NCI-H1092 (cell line): ENCODE data around the gene RAB7B.
A peak's percentile ranks its signal among the peaks of the same experiment; 100 is the strongest.
"Not testable (repeated sequence)": the region's sequence is repeated elsewhere in the genome, so short reads cannot be mapped to it uniquely, and the experiment has no call there.

Experiments
- DNase-seq: peaks from one replicate; lab custom pipeline; 2025; lab: John Stamatoyannopoulos, UW

The RAB7B gene

DNA sequence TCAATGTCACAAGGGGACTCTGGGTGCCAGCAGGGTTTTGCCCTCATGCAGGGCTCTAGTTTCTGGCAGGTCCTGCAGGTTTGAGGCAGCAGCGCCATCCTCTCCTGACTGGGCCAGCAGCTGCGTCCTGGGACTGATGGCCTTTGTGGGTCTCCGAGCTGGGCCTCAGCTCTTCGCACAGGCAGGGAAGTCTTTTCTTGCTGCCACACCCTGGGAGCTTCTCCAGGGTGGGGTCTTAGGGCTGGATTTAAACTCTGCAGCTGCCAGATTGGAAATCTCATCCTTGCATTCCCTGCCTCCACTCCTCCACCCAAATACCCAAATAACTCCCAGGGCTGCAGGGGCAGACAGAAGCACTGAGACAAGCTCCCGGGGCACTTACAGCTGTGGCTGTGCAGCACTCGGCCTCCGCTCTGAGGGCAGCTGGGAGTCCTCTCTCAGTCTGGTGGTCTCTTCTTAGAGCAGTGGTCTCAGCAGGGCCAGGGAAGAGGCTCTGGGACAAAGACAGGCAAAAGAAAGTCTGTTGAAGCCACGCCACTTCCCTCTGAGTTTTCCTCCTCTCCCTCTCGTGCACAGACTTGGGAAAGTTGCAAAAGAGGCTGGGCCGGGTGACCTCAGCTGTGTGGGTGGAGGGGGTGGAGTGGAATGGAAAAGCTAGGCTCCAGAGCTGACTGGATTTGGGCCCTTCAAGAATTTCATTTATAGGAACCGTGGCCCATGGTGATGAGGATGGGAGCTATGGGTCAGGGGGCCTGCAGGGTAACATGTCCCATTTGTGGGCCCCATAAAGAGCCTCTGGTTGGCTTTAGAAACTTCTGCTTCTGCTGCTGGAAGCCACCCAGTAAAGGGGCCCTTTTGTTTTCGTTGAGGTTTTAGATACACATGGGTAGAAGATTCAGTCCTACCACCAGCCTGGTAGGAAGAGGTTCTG is at the start of gene RAB7B:
TSS of gene RAB7B (minus strand) at position 525 of the 931 bp plus-strand sequence. CDS start 9,260 bp downstream, outside the sequence.
- no peak for DNase-seq

- not testable (repeated sequence) for DNase-seq
Observed at GRCh38 chr1:206052231-206052865, 49.2 kb upstream of the RAB7B start.

DNA sequence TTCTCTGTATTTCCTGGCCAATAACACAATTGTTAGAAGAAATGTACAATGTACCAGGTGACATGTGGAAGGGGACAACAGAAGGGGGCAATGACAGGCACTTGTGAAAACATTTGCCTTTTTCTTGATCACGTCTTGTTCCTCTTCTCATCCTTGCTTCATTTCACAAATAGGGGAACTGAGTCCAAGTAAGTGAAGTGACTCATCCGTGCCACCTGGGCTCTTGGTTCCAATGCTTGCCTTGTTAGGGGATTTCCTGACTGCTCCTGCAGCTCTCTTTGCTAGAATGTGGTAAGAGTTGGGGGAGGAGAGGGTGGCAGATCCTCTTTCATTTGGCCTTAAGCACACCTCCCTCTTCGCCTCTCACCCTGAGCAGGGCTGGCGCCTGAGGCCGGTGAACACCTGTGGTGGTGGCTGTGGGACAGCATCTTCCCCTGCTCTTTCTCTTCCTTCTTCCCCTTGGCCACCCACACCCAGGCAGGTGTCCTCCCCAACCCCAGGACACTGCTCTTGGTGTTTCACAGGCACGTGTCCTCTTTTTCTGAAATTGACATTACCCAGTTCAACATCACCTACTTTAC is 47.5 kb upstream of the RAB7B start:
- no peak for DNase-seq

DNA sequence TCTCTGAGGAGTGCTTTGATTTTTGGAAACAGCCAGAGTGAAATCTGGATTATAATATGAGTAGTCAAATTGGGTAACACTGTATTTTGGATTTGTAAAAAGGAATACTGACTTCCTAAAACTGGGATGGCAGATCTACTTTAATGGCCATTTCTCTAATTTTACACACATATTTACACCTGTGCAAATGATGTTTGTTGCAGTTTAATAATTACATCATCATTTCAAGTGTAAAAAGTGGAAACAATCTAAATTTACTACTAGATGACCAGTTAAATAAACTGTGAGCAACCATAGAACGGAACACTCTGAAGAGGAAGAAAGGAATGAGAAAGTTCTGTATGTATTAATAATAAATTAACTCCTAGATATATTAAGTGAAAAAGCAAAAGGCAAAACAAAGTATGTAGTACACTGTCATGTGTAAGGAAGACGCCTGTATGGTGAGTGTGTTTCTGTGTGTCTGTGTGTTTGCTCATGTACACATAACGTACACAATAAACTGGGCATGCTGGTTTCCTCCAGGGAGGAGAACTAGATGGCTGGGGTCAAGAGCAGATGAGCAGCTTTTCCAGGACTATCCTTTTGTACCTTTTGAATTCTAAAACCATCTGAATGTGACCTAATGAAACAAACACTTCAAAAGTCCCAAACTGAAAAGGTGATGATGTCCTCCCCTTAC is 46.9 kb upstream of the RAB7B start:
- DNase-seq = no peak

- DNase-seq = no peak
Observed at GRCh38 chr1:206049293-206049692, 46.1 kb upstream of the RAB7B start.

- no peak for DNase-seq
Observed at GRCh38 chr1:206048582-206048981, 45.4 kb upstream of the RAB7B start.

DNA sequence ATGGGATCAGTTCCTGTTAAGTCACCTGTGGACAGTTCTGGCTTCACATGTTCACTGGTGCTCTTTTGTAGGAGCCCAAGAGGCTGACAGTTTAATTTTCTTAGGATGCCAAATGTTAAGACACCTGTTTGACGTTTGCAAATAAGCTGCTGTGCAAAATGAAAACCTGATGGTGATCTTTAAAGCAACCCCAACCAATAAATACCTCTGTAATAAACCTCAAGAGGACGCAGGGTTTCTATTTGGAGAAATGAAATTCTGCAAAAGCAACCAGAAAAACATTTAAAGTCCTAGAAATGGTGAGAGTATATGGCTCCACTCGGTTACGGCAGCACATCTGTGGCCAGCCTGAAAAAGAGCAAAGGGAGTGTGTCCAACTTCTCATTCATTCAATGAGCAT is 44.1 kb upstream of the RAB7B start:
- DNase-seq = no peak

GRCh38 chr1:206041640-206042039 is 38.4 kb upstream of the RAB7B start:
- DNase-seq = no peak

GRCh38 chr1:206040328-206040727 is 37.1 kb upstream of the RAB7B start:
- no peak for DNase-seq

- DNase-seq = no peak
Observed at GRCh38 chr1:206039046-206039973, 36.1 kb upstream of the RAB7B start.

DNA sequence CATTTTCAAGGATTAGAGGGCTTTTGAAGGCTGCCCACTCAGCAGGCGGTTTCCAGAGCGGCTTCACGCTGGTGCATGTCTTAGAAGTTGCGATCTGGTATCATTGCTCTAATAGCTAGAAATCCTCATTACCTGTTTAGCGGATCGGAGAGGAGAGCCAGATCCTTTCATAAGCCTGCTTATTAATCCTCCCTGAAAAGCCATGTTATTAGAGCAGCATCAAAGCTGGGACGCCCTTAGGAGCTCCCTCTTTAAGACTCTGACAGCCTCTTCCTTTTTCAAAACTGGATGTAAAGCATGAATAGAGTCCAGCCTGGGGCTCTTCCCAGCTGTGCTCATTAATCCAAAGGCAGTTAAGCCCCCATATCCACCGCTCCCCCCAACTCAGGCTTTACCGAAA is 34.4 kb upstream of the RAB7B start:
- no peak for DNase-seq

DNA sequence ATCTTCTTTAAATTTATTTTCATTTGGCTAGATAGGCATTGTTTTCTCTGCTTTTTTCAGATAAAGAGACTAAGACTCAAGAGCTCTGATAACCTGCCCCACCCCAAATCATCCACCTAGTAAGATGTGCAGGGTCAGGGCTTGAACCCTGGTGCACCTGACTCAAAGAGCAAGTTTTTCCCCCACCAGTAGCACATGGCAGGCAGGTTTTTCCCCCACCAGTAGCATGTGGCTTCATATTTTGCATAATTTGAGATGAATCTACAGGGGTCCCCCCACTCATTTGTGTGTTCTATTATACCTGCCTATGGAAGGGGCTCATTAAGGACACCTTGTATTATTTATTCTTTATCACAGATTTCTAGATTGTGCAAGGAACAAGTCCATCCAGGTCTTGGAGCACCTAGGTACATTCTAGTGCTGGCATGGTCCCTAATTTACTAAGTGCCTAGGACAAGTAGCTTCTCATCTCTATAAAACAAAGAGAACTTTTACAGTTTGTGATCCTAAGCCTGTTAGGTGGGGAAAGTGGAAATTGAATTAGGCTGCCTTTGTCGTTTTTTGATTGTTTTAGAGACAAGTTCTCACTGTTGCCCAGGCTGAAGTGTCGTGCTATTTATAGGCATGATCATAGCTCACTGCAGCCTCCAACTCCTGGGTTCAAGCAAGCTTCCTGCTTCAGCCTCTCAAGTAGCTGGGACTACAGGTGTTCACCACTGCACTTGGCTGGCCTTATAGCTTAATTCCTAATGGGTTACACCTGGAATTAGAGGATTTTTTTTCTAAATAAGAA is 33.7 kb upstream of the RAB7B start:
- DNase-seq = no peak

GRCh38 chr1:206035027-206035426 is 31.8 kb upstream of the RAB7B start:
- DNase-seq = peak; percentile 33

- DNase-seq = no peak
Observed at GRCh38 chr1:206032380-206033140, 29.4 kb upstream of the RAB7B start.

GRCh38 chr1:206030714-206031113 is 27.5 kb upstream of the RAB7B start:
- DNase-seq = peak; percentile 57

DNA sequence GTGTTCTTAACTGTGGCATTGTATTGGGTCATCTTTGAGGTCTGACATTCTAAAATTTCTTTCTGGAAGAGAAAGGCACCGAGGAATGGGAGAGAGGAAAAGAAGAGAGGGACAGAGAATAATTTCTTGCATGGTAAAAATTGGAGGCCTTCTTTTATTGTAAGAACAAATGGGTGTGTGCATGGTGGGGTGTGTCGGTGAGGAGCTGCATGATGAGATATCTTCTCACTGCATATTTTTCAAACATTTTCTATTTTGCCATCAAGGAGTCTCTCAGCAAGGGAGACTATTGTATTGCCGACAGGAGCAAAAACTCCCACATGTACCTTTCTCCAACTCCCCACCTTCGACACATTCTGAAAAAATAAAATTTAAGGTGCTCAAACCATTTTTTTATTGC is 27.0 kb upstream of the RAB7B start:
- DNase-seq = no peak

GRCh38 chr1:206029484-206029883 is 26.3 kb upstream of the RAB7B start:
- no peak for DNase-seq

- no peak for DNase-seq
Observed at GRCh38 chr1:206025283-206025820, 22.2 kb upstream of the RAB7B start.

- no peak for DNase-seq
Observed at GRCh38 chr1:206023695-206024094, 20.5 kb upstream of the RAB7B start, which contains the start of gene CTSE. CTSE (minus strand) TSS chr1:206023895; CDS start chr1:206023791, 104 bp downstream.
